ENCODE measurements around the gene PHF24.

Gene PHF24

DNA sequence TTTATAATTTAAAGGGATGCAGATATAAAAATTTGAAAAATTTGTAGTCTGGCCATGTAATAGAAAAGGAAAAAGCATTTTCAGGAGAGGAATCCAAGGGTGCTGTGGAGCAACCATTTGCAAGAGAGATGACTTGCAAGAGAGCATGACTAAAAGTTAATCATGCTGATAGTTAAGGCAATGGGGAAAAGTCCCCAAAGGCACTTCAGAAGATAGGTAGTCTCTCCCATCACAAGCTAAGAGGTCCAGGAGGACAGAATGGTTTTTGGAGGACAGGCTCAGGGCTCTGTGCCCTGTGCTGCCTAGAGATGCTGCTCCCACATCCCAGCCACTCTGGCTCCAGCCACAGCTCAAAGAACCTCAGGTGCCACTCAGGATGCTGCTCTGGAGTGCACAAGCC is 70.3 kb downstream of the PHF24 start:
- TF ChIP-seq, protein P1, sequence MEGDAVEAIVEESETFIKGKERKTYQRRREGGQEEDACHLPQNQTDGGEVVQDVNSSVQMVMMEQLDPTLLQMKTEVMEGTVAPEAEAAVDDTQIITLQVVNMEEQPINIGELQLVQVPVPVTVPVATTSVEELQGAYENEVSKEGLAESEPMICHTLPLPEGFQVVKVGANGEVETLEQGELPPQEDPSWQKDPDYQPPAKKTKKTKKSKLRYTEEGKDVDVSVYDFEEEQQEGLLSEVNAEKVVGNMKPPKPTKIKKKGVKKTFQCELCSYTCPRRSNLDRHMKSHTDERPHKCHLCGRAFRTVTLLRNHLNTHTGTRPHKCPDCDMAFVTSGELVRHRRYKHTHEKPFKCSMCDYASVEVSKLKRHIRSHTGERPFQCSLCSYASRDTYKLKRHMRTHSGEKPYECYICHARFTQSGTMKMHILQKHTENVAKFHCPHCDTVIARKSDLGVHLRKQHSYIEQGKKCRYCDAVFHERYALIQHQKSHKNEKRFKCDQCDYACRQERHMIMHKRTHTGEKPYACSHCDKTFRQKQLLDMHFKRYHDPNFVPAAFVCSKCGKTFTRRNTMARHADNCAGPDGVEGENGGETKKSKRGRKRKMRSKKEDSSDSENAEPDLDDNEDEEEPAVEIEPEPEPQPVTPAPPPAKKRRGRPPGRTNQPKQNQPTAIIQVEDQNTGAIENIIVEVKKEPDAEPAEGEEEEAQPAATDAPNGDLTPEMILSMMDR (IDR thresholded peaks at IDR 0.05), result no peak

DNA sequence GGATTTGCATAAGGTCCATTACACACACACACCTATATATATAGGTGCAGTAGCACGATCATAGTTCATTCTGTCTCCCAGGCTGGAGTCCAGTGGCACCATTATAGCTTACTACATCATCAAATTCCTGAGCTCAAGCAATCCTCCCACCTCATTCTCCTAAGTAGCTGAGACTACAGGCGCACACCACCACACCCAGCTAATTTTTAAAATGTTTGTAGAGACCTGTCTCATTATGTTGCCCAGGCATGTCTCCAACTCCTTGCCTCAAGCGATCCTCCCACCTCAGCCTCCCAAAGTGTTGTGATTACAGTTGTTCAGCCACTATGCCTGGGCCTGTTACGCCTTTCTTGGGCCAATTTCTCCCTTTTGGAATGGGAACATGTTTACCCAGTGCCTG is 71.2 kb downstream of the PHF24 start:
- TF ChIP-seq, protein P1 (IDR thresholded peaks at IDR 0.05), result no peak

DNA sequence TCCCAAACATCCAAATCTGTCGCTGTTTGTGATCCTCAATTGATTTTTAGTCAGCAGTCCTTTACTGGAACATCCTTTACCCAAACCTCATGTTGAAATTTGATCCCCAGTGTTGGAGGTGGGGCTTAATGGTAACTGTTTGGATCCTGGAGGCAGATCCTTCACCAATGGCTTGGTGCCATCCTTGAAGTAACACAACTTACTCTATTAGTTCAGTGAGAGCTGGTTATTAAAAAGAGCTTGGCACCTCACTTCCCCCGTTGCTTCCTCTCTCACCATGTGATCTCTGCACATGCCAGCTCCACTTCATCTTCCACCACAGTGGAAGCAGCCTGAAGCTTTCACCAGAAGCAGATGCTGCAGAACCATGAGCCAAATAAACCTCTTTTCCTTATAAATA is 71.8 kb downstream of the PHF24 start:
- TF ChIP-seq, protein P1 (IDR thresholded peaks at IDR 0.05), result no peak
